SK-N-SH (cell line): Measurements from ENCODE around the gene FSD2. TPM values are rescaled to one million over a fixed set of nuclear protein-coding genes. Genes with fewer than 3 reads are reported as not detected.
"Not testable (repeated sequence)": the region's sequence is repeated elsewhere in the genome, so short reads cannot be mapped to it uniquely, and the experiment has no call there.

Experiments
- CTCF ChIA-PET: fragments of 300-600, 350-600 bp; formaldehyde crosslinking; extraction: SDS; loops from one replicate; lab custom pipeline; 2021; lab: Yijun Ruan, JAX
- POLR2A ChIA-PET: fragments of 350-600 bp; sonication (Branson Sonifier 250); formaldehyde crosslinking; extraction: SDS; loops from one replicate; lab custom pipeline; 2020; ENCODE audit warnings: antibody characterized with exemption, inconsistent platforms; lab: Yijun Ruan, JAX
- DNase-seq: peaks from one replicate; pipeline ENCODE4 v3.0.0; 2012
- H2AFZ ChIP-seq: fragments of 200-600 bp; sonication (generic); 2 replicates; pipeline ENCODE4 v1.8.1; 2016; ENCODE audit warnings: antibody characterized with exemption, mild to moderate bottlenecking, low read depth
- H3F3A ChIP-seq: fragments of 200-600 bp; sonication (generic); replicated peaks from 2 replicates; pipeline ENCODE3; 2016; ENCODE audit warnings: antibody characterized with exemption, mild to moderate bottlenecking; ENCODE audit not compliant: insufficient read depth
- H3K27ac ChIP-seq, 2 experiments: fragments of 200-500 bp in 1 of 2; fragments of 200-600 bp in 1 of 2; sonication (Bioruptor generic) in 1 of 2; sonication (generic), shearing (Covaris generic) in 1 of 2; 2 replicates each; pipeline versions ENCODE4 v1.5.1 to v1.6.1; 2014 to 2016; ENCODE audit warnings: low read depth in 2 of 2, inconsistent platforms in 1 of 2, low read length in 1 of 2, mild to moderate bottlenecking in 1 of 2, mixed read lengths in 1 of 2
- H3K27me3 ChIP-seq: fragments of 200-600 bp; sonication (generic), shearing (Covaris generic); 2 replicates; pipeline ENCODE4 v1.6.1; 2016; ENCODE audit warnings: mixed run types; ENCODE audit not compliant: insufficient read depth
- H3K36me3 ChIP-seq, 2 experiments: fragments of 200-500 bp in 1 of 2; fragments of 200-600 bp in 1 of 2; sonication (Bioruptor generic) in 1 of 2; sonication (generic) in 1 of 2; replicated peaks in 1 of 2; 2 replicates each; pipeline versions ENCODE3 to v1.5.1; 2014 to 2016; ENCODE audit warnings: low read length in 1 of 2, mild to moderate bottlenecking in 1 of 2; ENCODE audit not compliant: insufficient read depth in 2 of 2, control insufficient read depth in 1 of 2
- H3K4me1 ChIP-seq, 2 experiments: fragments of 200-500 bp in 1 of 2; fragments of 200-600 bp in 1 of 2; sonication (Bioruptor generic) in 1 of 2; sonication (generic), shearing (Covaris generic) in 1 of 2; 2 replicates each; pipeline versions ENCODE4 v1.5.1 to v1.6.1; 2014 to 2016; ENCODE audit warnings: low read depth in 1 of 2, low read length in 1 of 2, mixed run types in 1 of 2; ENCODE audit not compliant: insufficient read depth in 2 of 2, control insufficient read depth in 1 of 2
- H3K4me2 ChIP-seq: fragments of 200-600 bp; sonication (generic), shearing (Covaris generic); 2 replicates; pipeline ENCODE4 v1.6.1; 2017; ENCODE audit warnings: mixed run types
- H3K4me3 ChIP-seq, 2 experiments: fragments of 200-500 bp in 1 of 2; fragments of 200-600 bp in 1 of 2; sonication (Bioruptor generic) in 1 of 2; sonication (generic), shearing (Covaris generic) in 1 of 2; 2 replicates each; pipeline versions ENCODE4 v1.5.1 to v1.8.1; 2014 to 2016; ENCODE audit warnings: low read depth in 2 of 2, inconsistent platforms in 1 of 2, low read length in 1 of 2, mild to moderate bottlenecking in 1 of 2, mixed read lengths in 1 of 2, moderate library complexity in 1 of 2
- H3K79me2 ChIP-seq: fragments of 200-600 bp; sonication (generic); 2 replicates; pipeline ENCODE4 v1.8.1; 2017; ENCODE audit warnings: mild to moderate bottlenecking; ENCODE audit not compliant: insufficient read depth
- H3K9ac ChIP-seq: fragments of 200-600 bp; sonication (generic); 2 replicates; pipeline ENCODE4 v1.6.1; 2017; ENCODE audit warnings: mixed run types
- H3K9me2 ChIP-seq: fragments of 200-600 bp; sonication (generic); 2 replicates; pipeline ENCODE4 v1.6.1; 2017; ENCODE audit warnings: mixed run types
- H3K9me3 ChIP-seq: fragments of 200-600 bp; sonication (generic); 2 replicates; pipeline ENCODE4 v1.6.1; 2017; ENCODE audit warnings: mixed run types, mild to moderate bottlenecking, moderate library complexity
- H4K20me1 ChIP-seq: fragments of 200-600 bp; sonication (generic); 2 replicates; pipeline ENCODE4 v1.6.1; 2017; ENCODE audit warnings: mild to moderate bottlenecking, mixed run types; ENCODE audit not compliant: insufficient read depth
- WGBS: methylation state at CpG from one replicate; pipeline ENCODE4 v1.1.6; 2017; ENCODE audit warnings: low lambda C conversion rate; 5-methylcytosine and 5-hydroxymethylcytosine counted together
- polyA plus RNA-seq, 3 experiments: library from polyadenylated mRNA; depleted of rRNA; stranded (reverse); fragments of >200 nt; gene quantifications; 2 replicates each; pipeline ENCODE4 v1.2.3, GENCODE V29; 2012

Gene FSD2
- polyA plus RNA-seq, 1 of the 3 experiments (the other 2 are of a cell fraction) = not detected

DNA sequence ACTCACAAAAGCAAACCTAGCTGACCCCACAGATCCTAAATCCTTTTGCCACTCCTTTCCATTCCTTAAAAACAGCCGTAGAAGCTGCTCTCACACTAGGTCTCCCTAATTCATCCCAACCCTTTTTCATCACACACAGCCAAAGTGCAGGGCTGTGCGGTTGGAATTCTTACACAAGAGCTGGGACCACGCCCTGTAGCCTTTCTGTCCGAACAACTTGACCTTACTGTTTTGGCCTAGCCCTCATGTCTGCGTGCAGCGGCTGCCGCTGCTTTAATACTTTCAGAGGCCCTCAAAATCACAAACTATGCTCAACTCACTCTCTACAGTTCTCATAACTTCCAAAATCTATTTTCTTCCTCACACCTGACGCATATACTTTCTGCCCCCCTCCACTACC lies 100.0 kb downstream of the FSD2 start:
- WGBS = 66% methylated on average over 8 of the region's 8 CpGs
- CTCF ChIA-PET, H2AFZ ChIP-seq, H3F3A ChIP-seq, H3K9ac ChIP-seq, H3K79me2 ChIP-seq, DNase-seq, H3K4me2 ChIP-seq, H3K27me3 ChIP-seq, H4K20me1 ChIP-seq, H3K36me3 ChIP-seq, H3K9me3 ChIP-seq, H3K4me3 ChIP-seq, H3K9me2 ChIP-seq, POLR2A ChIA-PET, H3K27ac ChIP-seq: not testable (repeated sequence)
- peaks cover 0 to 19% of the 10 kb centered on the region in 2 experiments; a peak in 1 of 4 replicates for H3K4me1 ChIP-seq

Other genes starting within 250 kb of the FSD2 start
- 2.6 and 3.1 TPM in 2 replicates for gene CPEB1, start 158.7 kb downstream of the FSD2 start, polyA plus RNA-seq (2012; rRNA removed)
- 0.77 and 1.8 TPM in 2 replicates for gene AP3B2, start 96.2 kb downstream of the FSD2 start, polyA plus RNA-seq (2012; rRNA removed)
- 1.9 and 2.3 TPM in 2 replicates for gene WHAMM, start 3.6 kb upstream of the FSD2 start, polyA plus RNA-seq (2012; rRNA removed)
- 7.3 and 8.2 TPM in 2 replicates for gene HOMER2, start 146.7 kb upstream of the FSD2 start, polyA plus RNA-seq (2012; rRNA removed)
- 25.9 and 33.3 TPM in 2 replicates for gene RAMAC, start 180.1 kb upstream of the FSD2 start, polyA plus RNA-seq (2012; rRNA removed)
- 44.1 and 46.6 TPM in 2 replicates for gene C15orf40, start 205.6 kb upstream of the FSD2 start, polyA plus RNA-seq (2012; rRNA removed)